HepG2 (cell line): Measurements from ENCODE around the gene AURKA. TPM values are rescaled to one million over a fixed set of nuclear protein-coding genes. Genes with fewer than 3 reads are reported as not detected.

Experiments used
- ELF1 ChIP-seq: sonication (generic); formaldehyde crosslinking; IDR thresholded peaks from 2 replicates; pipeline ENCODE4 v1.4.0; 2020; ENCODE audit warnings: missing genetic modification reagents
- PPARG ChIP-seq: conservative IDR thresholded peaks from 2 replicates; pipeline ENCODE4 v1.6.1; 2016; ENCODE audit warnings: missing biosample characterization, missing genetic modification reagents
- RBM39 ChIP-seq: fragments of 200-400 bp; formaldehyde crosslinking; IDR thresholded peaks from one replicate; pipeline ENCODE4 v1.6.1; 2018; ENCODE audit warnings: antibody characterized with exemption, mild to moderate bottlenecking, low read depth, low read length; ENCODE audit not compliant: poor library complexity, severe bottlenecking
- ZNF30 ChIP-seq: sonication (generic); formaldehyde crosslinking; IDR thresholded peaks from 2 replicates; pipeline ENCODE4 v1.5.0; 2020; ENCODE audit warnings: mild to moderate bottlenecking, missing genetic modification reagents
- polyA plus RNA-seq, 8 experiments: library from polyadenylated mRNA; depleted of rRNA in 3 of 8; stranded (reverse) in 7 of 8; unstranded in 1 of 8; fragments of >200 nt; fragmentation: Illumina TruSeq in 4 of 8; extraction: Trizol in 4 of 8; gene quantifications; 2 replicates each; pipeline versions ENCODE4 v1.2.1 to v1.2.3, GENCODE V29; 2011 to 2016; ENCODE audit warnings: low read depth in 4 of 8, missing spikeins in 1 of 8, mixed read lengths in 1 of 8; ENCODE audit not compliant: insufficient read depth in 1 of 8
- total RNA-seq, 5 experiments: library from RNA; depleted of rRNA; stranded (reverse); fragments of >200 nt; fragmentation: Illumina TruSeq; extraction: Trizol; gene quantifications; 2 replicates each; pipeline ENCODE4 v1.2.3, GENCODE V29; 2016; ENCODE audit warnings: low read depth in 1 of 5
- TF ChIP-seq, protein P1 (sequence below): sonication (generic); formaldehyde crosslinking; IDR thresholded peaks from 2 replicates; pipeline ENCODE4 v1.4.0; 2020; ENCODE audit warnings: missing genetic modification reagents, borderline replicate concordance
- TF ChIP-seq, protein P2 (sequence below): sonication (generic); formaldehyde crosslinking; IDR thresholded peaks from 2 replicates; pipeline ENCODE4 v1.4.0; 2020; ENCODE audit warnings: mild to moderate bottlenecking, missing genetic modification reagents
- TF ChIP-seq, protein P3 (sequence below): sonication (generic); formaldehyde crosslinking; IDR thresholded peaks from 2 replicates; pipeline ENCODE4 v1.9.0; 2021; ENCODE audit warnings: missing genetic modification reagents, mild to moderate bottlenecking, borderline replicate concordance
- TF ChIP-seq, protein P4 (sequence below): sonication (generic); formaldehyde crosslinking; IDR thresholded peaks from 2 replicates; pipeline ENCODE4 v1.4.0; 2020; ENCODE audit warnings: mild to moderate bottlenecking, missing genetic modification reagents
- TF ChIP-seq, protein P5 (sequence below): sonication (generic); formaldehyde crosslinking; IDR thresholded peaks from 2 replicates; pipeline ENCODE4 v1.5.0; 2020; ENCODE audit warnings: mild to moderate bottlenecking, low read depth, missing genetic modification reagents, borderline replicate concordance

The AURKA gene
- total and polyA plus RNA-seq, 2 of the 13 experiments (the other 11 are each of a cell fraction or from before 2014, with no cell fraction given), result 96.4 to 224 TPM

DNA sequence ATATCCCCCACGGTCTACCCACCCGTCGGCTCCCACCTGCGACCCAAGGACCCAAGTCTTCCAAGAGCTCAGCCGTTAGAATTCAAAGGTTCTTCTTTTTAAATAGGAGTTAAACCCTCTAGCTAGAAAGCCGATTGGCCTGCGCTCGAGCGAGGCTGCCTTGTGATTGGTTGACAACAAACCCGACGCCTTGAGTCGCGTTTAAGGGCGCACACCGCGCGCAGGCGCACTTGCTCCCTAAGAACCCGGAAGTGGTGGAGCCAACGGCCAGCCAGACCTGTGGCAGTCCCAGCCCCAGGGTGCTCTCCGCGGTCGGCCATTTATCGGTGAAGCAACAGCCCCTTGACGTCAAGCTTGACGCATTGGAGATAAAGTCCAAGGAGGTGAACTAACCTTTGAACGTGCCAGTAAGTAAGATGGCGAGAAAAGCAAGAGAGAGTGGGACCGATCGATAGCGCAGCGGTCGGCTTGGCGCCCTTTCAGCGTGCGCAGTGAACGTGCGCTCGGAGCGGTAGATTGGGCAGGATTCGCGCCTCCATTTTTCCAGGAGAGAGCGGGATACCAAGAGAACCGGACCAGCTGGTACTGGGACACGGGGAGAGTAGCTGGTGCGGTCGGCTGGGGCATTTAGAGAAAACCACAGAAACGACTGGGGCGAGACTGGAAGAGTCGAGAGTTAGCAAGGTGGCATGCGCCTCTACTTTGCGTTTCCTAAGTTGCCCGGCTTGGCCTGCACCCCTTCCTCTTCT, at the start of gene AURKA, which contains the start of gene CSTF1 (continued):
- TF ChIP-seq, protein P1, sequence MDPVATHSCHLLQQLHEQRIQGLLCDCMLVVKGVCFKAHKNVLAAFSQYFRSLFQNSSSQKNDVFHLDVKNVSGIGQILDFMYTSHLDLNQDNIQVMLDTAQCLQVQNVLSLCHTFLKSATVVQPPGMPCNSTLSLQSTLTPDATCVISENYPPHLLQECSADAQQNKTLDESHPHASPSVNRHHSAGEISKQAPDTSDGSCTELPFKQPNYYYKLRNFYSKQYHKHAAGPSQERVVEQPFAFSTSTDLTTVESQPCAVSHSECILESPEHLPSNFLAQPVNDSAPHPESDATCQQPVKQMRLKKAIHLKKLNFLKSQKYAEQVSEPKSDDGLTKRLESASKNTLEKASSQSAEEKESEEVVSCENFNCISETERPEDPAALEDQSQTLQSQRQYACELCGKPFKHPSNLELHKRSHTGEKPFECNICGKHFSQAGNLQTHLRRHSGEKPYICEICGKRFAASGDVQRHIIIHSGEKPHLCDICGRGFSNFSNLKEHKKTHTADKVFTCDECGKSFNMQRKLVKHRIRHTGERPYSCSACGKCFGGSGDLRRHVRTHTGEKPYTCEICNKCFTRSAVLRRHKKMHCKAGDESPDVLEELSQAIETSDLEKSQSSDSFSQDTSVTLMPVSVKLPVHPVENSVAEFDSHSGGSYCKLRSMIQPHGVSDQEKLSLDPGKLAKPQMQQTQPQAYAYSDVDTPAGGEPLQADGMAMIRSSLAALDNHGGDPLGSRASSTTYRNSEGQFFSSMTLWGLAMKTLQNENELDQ (CRISPR knock-in tag), result 0 out of 2 replicates have a peak, but pooled peaks have one; percentile 81
- TF ChIP-seq, protein P2, sequence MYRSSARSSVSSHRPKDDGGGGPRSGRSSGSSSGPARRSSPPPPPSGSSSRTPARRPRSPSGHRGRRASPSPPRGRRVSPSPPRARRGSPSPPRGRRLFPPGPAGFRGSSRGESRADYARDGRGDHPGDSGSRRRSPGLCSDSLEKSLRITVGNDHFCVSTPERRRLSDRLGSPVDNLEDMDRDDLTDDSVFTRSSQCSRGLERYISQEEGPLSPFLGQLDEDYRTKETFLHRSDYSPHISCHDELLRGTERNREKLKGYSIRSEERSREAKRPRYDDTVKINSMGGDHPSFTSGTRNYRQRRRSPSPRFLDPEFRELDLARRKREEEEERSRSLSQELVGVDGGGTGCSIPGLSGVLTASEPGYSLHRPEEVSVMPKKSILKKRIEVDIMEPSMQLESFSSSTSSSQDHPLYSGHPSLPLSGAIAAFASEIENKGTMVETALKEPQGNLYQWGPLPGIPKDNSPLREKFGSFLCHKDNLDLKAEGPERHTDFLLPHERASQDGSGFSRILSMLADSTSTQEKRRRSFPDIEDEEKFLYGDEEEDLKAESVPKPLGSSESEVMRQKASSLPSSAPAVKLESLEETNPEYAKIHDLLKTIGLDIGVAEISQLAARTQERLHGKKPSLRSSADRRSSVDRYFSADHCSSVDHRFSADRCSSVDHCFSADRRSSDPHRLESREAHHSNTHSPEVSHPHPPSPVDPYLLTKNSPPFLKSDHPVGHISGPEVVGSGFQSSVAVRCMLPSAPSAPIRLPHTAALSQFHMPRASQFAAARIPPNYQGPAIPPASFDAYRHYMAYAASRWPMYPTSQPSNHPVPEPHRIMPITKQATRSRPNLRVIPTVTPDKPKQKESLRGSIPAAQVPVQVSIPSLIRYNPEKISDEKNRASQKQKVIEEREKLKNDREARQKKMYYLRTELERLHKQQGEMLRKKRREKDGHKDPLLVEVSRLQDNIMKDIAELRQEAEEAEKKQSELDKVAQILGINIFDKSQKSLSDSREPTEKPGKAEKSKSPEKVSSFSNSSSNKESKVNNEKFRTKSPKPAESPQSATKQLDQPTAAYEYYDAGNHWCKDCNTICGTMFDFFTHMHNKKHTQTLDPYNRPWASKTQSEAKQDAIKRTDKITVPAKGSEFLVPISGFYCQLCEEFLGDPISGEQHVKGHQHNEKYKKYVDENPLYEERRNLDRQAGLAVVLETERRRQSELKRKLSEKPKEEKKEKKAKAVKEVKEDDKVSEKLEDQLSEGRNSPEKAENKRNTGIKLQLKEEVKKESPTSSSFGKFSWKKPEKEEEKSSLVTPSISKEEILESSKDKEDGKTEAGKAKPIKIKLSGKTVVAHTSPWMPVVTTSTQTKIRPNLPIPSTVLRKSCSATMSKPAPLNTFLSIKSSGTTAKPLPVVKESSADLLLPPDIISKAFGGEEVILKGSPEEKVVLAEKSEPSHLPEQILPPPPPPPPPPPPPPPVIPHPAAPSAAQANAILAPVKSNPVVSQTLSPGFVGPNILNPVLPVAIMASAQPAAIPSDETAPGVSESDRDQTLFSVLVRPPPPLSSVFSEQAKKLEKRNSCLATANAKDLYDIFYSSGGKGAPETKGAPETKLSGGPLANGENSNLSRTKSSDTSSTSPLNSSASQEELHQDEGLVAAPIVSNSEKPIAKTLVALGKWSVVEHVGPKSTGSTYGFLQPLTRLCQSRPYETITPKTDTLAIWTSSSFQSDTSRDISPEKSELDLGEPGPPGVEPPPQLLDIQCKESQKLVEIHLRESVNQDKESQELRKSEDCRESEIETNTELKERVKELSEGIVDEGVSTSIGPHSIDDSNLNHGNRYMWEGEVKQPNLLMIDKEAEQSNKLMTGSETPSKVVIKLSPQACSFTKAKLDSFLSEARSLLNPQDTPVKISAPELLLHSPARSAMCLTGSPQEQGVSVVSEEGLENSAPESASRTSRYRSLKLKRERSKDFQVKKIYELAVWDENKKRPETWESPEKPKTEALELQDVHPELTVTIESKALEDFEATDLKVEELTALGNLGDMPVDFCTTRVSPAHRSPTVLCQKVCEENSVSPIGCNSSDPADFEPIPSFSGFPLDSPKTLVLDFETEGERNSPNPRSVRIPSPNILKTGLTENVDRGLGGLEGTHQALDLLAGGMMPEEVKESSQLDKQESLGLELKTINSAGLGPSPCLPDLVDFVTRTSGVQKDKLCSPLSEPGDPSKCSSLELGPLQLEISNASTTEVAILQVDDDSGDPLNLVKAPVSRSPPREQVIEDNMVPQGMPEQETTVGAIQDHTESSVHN (CRISPR knock-in tag), result 0 out of 2 replicates have a peak, but pooled peaks have one; percentile 31
- peak; percentile 48; the same call in 1 of the 2 replicates for TF ChIP-seq ZNF30
- TF ChIP-seq, protein P3, sequence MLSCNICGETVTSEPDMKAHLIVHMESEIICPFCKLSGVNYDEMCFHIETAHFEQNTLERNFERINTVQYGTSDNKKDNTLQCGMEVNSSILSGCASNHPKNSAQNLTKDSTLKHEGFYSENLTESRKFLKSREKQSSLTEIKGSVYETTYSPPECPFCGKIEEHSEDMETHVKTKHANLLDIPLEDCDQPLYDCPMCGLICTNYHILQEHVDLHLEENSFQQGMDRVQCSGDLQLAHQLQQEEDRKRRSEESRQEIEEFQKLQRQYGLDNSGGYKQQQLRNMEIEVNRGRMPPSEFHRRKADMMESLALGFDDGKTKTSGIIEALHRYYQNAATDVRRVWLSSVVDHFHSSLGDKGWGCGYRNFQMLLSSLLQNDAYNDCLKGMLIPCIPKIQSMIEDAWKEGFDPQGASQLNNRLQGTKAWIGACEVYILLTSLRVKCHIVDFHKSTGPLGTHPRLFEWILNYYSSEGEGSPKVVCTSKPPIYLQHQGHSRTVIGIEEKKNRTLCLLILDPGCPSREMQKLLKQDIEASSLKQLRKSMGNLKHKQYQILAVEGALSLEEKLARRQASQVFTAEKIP (CRISPR knock-in tag), result no peak
- peak; percentile 93 for TF ChIP-seq PPARG
- TF ChIP-seq, protein P4, sequence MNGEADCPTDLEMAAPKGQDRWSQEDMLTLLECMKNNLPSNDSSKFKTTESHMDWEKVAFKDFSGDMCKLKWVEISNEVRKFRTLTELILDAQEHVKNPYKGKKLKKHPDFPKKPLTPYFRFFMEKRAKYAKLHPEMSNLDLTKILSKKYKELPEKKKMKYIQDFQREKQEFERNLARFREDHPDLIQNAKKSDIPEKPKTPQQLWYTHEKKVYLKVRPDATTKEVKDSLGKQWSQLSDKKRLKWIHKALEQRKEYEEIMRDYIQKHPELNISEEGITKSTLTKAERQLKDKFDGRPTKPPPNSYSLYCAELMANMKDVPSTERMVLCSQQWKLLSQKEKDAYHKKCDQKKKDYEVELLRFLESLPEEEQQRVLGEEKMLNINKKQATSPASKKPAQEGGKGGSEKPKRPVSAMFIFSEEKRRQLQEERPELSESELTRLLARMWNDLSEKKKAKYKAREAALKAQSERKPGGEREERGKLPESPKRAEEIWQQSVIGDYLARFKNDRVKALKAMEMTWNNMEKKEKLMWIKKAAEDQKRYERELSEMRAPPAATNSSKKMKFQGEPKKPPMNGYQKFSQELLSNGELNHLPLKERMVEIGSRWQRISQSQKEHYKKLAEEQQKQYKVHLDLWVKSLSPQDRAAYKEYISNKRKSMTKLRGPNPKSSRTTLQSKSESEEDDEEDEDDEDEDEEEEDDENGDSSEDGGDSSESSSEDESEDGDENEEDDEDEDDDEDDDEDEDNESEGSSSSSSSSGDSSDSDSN (CRISPR knock-in tag), result peak; percentile 96
- TF ChIP-seq ELF1 (CRISPR knock-in tag), result peak; percentile 100
- TF ChIP-seq, protein P5, sequence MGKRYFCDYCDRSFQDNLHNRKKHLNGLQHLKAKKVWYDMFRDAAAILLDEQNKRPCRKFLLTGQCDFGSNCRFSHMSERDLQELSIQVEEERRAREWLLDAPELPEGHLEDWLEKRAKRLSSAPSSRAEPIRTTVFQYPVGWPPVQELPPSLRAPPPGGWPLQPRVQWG (CRISPR knock-in tag), result no peak
- TF ChIP-seq RBM39, result peak; percentile 91
